Duodenal mucosa (tissue), 2 donors: ENCODE measurements around the gene AGPAT4.

ENCODE experiments used
- H3K27ac ChIP-seq: one replicate; pipeline ENCODE4 v1.7.0; 2013; ENCODE audit warnings: low read depth, low read length
- H3K27me3 ChIP-seq, 2 donors: one replicate each; pipeline ENCODE4 v1.7.0; 2013; ENCODE audit warnings: low read length in 2 of 2, control low read depth in 1 of 2; ENCODE audit not compliant: insufficient read depth in 2 of 2, control insufficient read depth in 1 of 2
- H3K36me3 ChIP-seq, 2 donors: one replicate each; pipeline ENCODE4 v1.7.0; 2013; ENCODE audit warnings: low read length in 2 of 2, control low read depth in 1 of 2; ENCODE audit not compliant: insufficient read depth in 2 of 2, control insufficient read depth in 1 of 2
- H3K4me1 ChIP-seq, 2 donors: one replicate each; pipeline ENCODE4 v1.7.0; 2013; ENCODE audit warnings: low read length in 2 of 2, control low read depth in 1 of 2; ENCODE audit not compliant: insufficient read depth in 2 of 2, control insufficient read depth in 1 of 2
- H3K4me3 ChIP-seq, 2 donors: one replicate each; pipeline ENCODE4 v1.7.0; 2013; ENCODE audit warnings: low read length in 2 of 2, low read depth in 1 of 2
- H3K9ac ChIP-seq, 2 donors: one replicate each; pipeline ENCODE4 v1.7.0; 2013; ENCODE audit warnings: low read length in 2 of 2, low read depth in 1 of 2
- H3K9me3 ChIP-seq, 2 donors: one replicate each; pipeline ENCODE4 v1.7.0; 2013; ENCODE audit warnings: low read length in 2 of 2, control low read depth in 1 of 2; ENCODE audit not compliant: control insufficient read depth in 1 of 2

Gene AGPAT4

DNA sequence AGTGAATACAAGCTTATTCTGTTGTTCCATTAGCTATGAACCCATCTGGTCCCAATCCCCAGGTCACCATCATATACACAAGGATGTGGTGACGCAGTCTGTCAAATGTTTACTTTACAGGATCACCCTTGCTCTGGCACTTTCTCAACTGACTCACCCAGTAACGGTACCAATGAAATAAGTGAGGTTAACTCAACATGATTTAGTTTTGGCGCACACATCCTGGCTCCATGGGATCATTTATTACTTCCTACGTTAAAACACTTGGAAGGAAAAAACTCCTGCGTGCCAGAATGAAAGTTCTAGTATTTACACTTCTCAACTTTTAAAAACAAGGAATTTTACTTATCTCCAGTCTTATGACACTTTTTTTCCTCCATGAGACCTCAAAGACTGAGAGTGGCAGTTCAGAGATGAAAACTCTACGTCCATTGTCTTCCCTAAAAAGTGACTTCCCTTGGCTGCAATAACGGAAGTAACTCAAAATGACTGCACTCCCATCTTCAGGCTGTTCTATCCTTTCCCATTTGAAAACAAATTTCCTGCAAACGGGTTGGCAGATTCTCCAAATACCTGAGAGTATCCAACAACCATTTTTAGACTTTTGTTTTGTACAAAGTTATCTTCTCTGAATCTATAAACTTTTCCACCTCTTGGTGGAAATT, 15.9 kb downstream of the AGPAT4 start:
- no peaks in the 10 kb centered on the region for H3K4me1 ChIP-seq
- H3K9ac ChIP-seq: no peak overlapping the region
- H3K36me3 ChIP-seq: no peaks in the 10 kb centered on the region
- no peaks in the 10 kb centered on the region for H3K27me3 ChIP-seq
- no peaks in the 10 kb centered on the region for H3K9me3 ChIP-seq
- H3K27ac ChIP-seq: no peak overlapping the region
- no peak overlapping the region for H3K4me3 ChIP-seq

DNA sequence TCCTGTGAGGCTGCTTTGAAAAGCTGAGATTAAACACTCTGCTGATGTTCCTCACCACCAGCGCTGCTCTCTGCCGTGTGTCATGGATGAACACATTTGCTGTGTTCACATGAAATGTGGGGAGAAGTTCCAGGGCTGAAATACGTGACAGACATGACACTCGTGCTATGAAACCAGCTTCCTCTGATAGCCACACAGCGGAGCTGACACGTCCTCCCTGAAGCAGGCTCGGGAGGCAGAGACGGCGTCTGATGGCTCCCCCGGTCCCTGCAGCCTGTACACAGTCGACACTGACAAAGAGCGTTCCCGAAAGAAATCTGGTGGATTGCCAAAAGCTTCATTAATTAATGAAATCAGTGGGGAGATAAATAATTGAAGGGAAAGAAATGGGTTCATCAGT, 17.5 kb downstream of the AGPAT4 start:
- Histone ChIP-seq H3K9me3 (no peaks in the 10 kb centered on the region), H3K36me3 (no peaks in the 10 kb centered on the region), H3K27ac (no peak overlapping the region), H3K4me3 (no peak overlapping the region), H3K27me3 (no peaks in the 10 kb centered on the region), H3K4me1 (no peaks in the 10 kb centered on the region), H3K9ac (no peak overlapping the region)

GRCh38 chr6:161255518-161255917, 18.3 kb downstream of the AGPAT4 start:
- no peaks in the 10 kb centered on the region for H3K4me1 ChIP-seq
- H3K4me3 ChIP-seq: no peak overlapping the region
- H3K9me3 ChIP-seq: no peaks in the 10 kb centered on the region
- no peaks in the 10 kb centered on the region for H3K36me3 ChIP-seq
- no peaks in the 10 kb centered on the region for H3K27me3 ChIP-seq
- H3K27ac ChIP-seq: no peak overlapping the region
- H3K9ac ChIP-seq: no peak overlapping the region

DNA sequence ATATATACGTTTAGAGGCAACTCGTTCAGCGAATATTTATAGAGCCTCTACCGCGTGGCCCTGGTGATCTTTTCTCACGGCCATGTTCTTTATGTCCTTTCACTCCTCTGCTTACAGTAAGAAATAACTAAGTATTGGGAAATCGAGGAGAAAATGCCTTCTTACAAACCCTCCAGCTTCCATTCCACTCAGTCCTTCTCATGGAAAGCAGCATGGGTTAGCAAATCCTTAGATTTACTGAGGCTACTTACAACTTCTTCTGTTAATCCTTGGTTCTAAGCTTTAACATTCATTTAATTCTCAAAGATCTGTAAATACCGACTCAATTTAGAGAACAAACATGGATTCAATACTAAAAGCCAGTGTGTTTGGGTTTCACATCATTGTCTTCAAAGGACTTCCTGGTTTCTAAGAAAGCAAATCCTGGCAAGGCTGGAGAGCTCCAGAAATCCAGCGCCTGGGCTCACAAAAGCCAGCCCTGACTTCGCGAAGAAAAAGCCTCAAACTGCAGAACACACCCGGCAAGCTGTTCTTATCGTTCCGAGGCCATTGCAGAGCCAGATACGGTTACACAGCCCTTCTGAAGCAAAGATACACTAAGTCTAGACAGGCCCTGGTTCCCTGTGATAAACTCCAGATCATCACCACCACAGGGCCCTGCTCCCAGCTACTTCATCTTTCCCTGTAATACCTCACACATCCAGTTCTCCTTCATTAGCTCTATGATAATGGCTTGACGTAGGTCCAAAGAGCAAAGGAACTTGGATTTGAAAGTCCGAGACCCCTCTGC, 19.2 kb downstream of the AGPAT4 start:
- H3K27me3 ChIP-seq: no peaks in the 10 kb centered on the region
- H3K9ac ChIP-seq: no peak overlapping the region
- no peaks in the 10 kb centered on the region for H3K36me3 ChIP-seq
- no peaks in the 10 kb centered on the region for H3K9me3 ChIP-seq
- H3K4me1 ChIP-seq: no peaks in the 10 kb centered on the region
- H3K27ac ChIP-seq: no peak overlapping the region
- H3K4me3 ChIP-seq: no peak overlapping the region

GRCh38 chr6:161254126-161254463, 19.8 kb downstream of the AGPAT4 start:
- no peaks in the 10 kb centered on the region for H3K4me1 ChIP-seq
- no peaks in the 10 kb centered on the region for H3K36me3 ChIP-seq
- H3K27ac ChIP-seq: no peak overlapping the region
- no peak overlapping the region for H3K4me3 ChIP-seq
- no peaks in the 10 kb centered on the region for H3K9me3 ChIP-seq
- H3K9ac ChIP-seq: no peak overlapping the region
- H3K27me3 ChIP-seq: no peaks in the 10 kb centered on the region

GRCh38 chr6:161251345-161251744, 22.5 kb downstream of the AGPAT4 start:
- no peak overlapping the region for H3K27ac ChIP-seq
- no peak overlapping the region for H3K4me3 ChIP-seq
- H3K4me1 ChIP-seq: no peaks in the 10 kb centered on the region
- no peaks in the 10 kb centered on the region for H3K36me3 ChIP-seq
- H3K9ac ChIP-seq: no peak overlapping the region
- H3K27me3 ChIP-seq: no peaks in the 10 kb centered on the region
- H3K9me3 ChIP-seq: no peaks in the 10 kb centered on the region

DNA sequence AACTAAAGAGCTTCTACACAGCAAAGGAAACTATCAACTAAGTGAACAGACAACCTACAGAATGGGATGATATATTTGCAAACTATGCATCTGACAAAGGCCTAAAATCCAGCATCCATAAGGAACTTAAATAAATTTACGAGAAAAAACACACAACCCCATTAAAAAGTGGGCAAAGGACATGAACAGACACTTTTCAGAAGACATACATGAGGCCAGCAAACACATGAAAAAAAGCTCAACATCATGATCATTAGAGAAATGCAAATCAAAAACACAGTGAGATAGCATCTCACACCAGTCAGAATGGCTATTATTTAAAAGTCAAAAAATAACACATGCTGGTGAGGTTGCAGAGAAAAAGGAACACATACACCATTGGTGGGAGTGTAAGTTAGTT, 24.5 kb downstream of the AGPAT4 start:
- H3K9me3 ChIP-seq: no peaks in the 10 kb centered on the region
- H3K4me1 ChIP-seq: no peaks in the 10 kb centered on the region
- no peak overlapping the region for H3K27ac ChIP-seq
- no peaks in the 10 kb centered on the region for H3K36me3 ChIP-seq
- H3K4me3 ChIP-seq: no peak overlapping the region
- H3K27me3 ChIP-seq: no peaks in the 10 kb centered on the region
- H3K9ac ChIP-seq: no peak overlapping the region

DNA sequence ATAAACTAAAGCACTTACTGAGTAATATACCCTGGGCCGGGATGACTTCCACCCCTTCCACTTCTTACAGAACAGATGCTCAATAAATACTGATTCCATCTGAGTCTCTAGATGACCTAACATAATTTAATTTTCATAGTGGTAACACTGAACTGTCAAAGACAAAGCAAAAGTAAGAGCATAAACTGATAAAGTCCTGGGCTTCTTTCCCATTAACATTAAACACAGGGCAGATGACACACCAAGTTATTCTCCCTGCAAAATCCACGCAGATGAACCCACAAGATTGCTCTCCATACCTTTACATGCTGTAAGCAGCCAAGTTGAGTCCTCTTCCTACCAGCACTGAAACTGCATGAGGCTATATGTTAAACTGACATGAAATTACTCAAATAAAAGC, 27.1 kb downstream of the AGPAT4 start:
- Histone ChIP-seq H3K36me3 (no peaks in the 10 kb centered on the region), H3K9ac (no peak overlapping the region), H3K9me3 (no peaks in the 10 kb centered on the region), H3K4me3 (no peak overlapping the region), H3K27me3 (no peaks in the 10 kb centered on the region), H3K4me1 (no peaks in the 10 kb centered on the region), H3K27ac (no peak overlapping the region)

- Histone ChIP-seq H3K36me3 (no peaks in the 10 kb centered on the region), H3K4me1 (no peaks in the 10 kb centered on the region), H3K9ac (no peak overlapping the region), H3K27ac (no peak overlapping the region), H3K27me3 (no peaks in the 10 kb centered on the region), H3K9me3 (no peaks in the 10 kb centered on the region), H3K4me3 (no peak overlapping the region)
Observed at GRCh38 chr6:161245363-161245762, 28.5 kb downstream of the AGPAT4 start.

- Histone ChIP-seq H3K9me3 (no peaks in the 10 kb centered on the region), H3K36me3 (no peaks in the 10 kb centered on the region), H3K4me1 (no peaks in the 10 kb centered on the region), H3K27ac (no peak overlapping the region), H3K27me3 (no peaks in the 10 kb centered on the region), H3K4me3 (no peak overlapping the region), H3K9ac (no peak overlapping the region)
Observed at GRCh38 chr6:161244725-161245124, 29.1 kb downstream of the AGPAT4 start.
